Measurements from ENCODE around the gene USP7.

- TF ChIP-seq, protein P1, sequence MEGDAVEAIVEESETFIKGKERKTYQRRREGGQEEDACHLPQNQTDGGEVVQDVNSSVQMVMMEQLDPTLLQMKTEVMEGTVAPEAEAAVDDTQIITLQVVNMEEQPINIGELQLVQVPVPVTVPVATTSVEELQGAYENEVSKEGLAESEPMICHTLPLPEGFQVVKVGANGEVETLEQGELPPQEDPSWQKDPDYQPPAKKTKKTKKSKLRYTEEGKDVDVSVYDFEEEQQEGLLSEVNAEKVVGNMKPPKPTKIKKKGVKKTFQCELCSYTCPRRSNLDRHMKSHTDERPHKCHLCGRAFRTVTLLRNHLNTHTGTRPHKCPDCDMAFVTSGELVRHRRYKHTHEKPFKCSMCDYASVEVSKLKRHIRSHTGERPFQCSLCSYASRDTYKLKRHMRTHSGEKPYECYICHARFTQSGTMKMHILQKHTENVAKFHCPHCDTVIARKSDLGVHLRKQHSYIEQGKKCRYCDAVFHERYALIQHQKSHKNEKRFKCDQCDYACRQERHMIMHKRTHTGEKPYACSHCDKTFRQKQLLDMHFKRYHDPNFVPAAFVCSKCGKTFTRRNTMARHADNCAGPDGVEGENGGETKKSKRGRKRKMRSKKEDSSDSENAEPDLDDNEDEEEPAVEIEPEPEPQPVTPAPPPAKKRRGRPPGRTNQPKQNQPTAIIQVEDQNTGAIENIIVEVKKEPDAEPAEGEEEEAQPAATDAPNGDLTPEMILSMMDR (IDR thresholded peaks at IDR 0.05; ENCODE audit: insufficient read depth, low read depth, low read length): no peak
- no peak for TF ChIP-seq EZH2 (IDR thresholded peaks at IDR 0.05; ENCODE audit: insufficient read depth, low read length)
Measured at GRCh38 chr16:8855051-8855786, 108.5 kb downstream of the USP7 start.

All from astrocyte (in vitro differentiated cells and primary cell).